Measurements from ENCODE around the gene CD276. TPM values are rescaled to one million over a fixed set of nuclear protein-coding genes. Genes with fewer than 3 reads are reported as not detected.

The CD276 gene
- total RNA-seq, 4 donors from 2014 or later, result 31.8 to 58.1 (median 40.1) TPM

- DNase-seq (ENCODE audit: extremely low spot score), result no peak
- no peaks in the 10 kb centered on the region for H3K9me3 ChIP-seq
- H3K27ac ChIP-seq (replicated peaks in 1 of 4), result no peak overlapping the region
- H3K36me3 ChIP-seq, result no peaks in the 10 kb centered on the region
- 86% methylated on average over 4 of the region's 4 CpGs for WGBS
- no peak for TF ChIP-seq EP300 (IDR thresholded peaks at IDR 0.05)
- TF ChIP-seq POLR2AphosphoS5 (IDR thresholded peaks at IDR 0.05), result no peak
- TF ChIP-seq CTCF (IDR thresholded peaks at IDR 0.05), result no peak
- TF ChIP-seq POLR2A (IDR thresholded peaks at IDR 0.05; ENCODE audit: low read depth), result no peak
- H3K27me3 ChIP-seq, result peaks cover 0 to 18% (median 3%) of the 10 kb centered on the region in 4 donors
- peaks cover 21 to 45% (median 33%) of the 10 kb centered on the region in 4 donors for H3K4me1 ChIP-seq
- intact Hi-C loops (cut with DNase I), result loop anchor here (10.0 kb wide), 1 partner anchor 154 kb away; no protein-coding TSS in a partner anchor
- H3K4me3 ChIP-seq, result no peak overlapping the region
These were observed 66.3 kb downstream of the CD276 start for GRCh38 chr15:73750438-73750837.

GRCh38 chr15:73750951-73751350, 66.8 kb downstream of the CD276 start:
- intact Hi-C loops (cut with DNase I), result loop anchor here (10.0 kb wide), 1 partner anchor 154 kb away; no protein-coding TSS in a partner anchor
- H3K9me3 ChIP-seq, result no peaks in the 10 kb centered on the region
- WGBS, result 94% methylated on average over 18 of the region's 20 CpGs
- TF ChIP-seq POLR2A (IDR thresholded peaks at IDR 0.05; ENCODE audit: low read depth) (no peak), CTCF (IDR thresholded peaks at IDR 0.05) (no peak), EP300 (IDR thresholded peaks at IDR 0.05) (no peak), POLR2AphosphoS5 (IDR thresholded peaks at IDR 0.05) (no peak)
- no peaks in the 10 kb centered on the region for H3K36me3 ChIP-seq
- peaks cover 21 to 45% (median 33%) of the 10 kb centered on the region in 4 donors for H3K4me1 ChIP-seq
- DNase-seq (ENCODE audit: extremely low spot score), result no peak
- no peak overlapping the region for H3K27ac ChIP-seq (replicated peaks in 1 of 4)
- peaks cover 0 to 18% (median 3%) of the 10 kb centered on the region in 4 donors for H3K27me3 ChIP-seq
- H3K4me3 ChIP-seq, result peak overlapping the region; percentile 77 to 88 (median 85)

GRCh38 chr15:73751511-73751898, 67.3 kb downstream of the CD276 start:
- Histone ChIP-seq H3K27ac (replicated peaks in 1 of 4) (peak overlapping the region in 1 of 4 donors; percentile 75), H3K9me3 (no peaks in the 10 kb centered on the region), H3K27me3 (peaks cover 0 to 18% (median 3%) of the 10 kb centered on the region in 4 donors), H3K4me1 (peaks cover 21 to 45% (median 33%) of the 10 kb centered on the region in 4 donors), H3K36me3 (no peaks in the 10 kb centered on the region), H3K4me3 (peak overlapping the region; percentile 77 to 88 (median 85))
- TF ChIP-seq POLR2A (IDR thresholded peaks at IDR 0.05; ENCODE audit: low read depth) (no peak), EP300 (IDR thresholded peaks at IDR 0.05) (no peak)
- DNase-seq (ENCODE audit: extremely low spot score), result no peak
- intact Hi-C loops (cut with DNase I), result loop anchor here (10.0 kb wide), 1 partner anchor 153 kb away; no protein-coding TSS in a partner anchor
- WGBS, result 18% methylated on average over 8 of the region's 9 CpGs

GRCh38 chr15:73751899-73752805, 68.0 kb downstream of the CD276 start:
- Histone ChIP-seq H3K4me1 (peaks cover 17 to 43% (median 33%) of the 10 kb centered on the region in 4 donors), H3K27me3 (peaks cover 0 to 18% (median 3%) of the 10 kb centered on the region in 4 donors), H3K4me3 (peak overlapping the region; percentile 77 to 88 (median 85)), H3K9me3 (no peaks in the 10 kb centered on the region), H3K36me3 (no peaks in the 10 kb centered on the region), H3K27ac (replicated peaks in 1 of 4) (peak overlapping the region; percentile 34 to 81 (median 78))
- 0% methylated on average over 31 of the region's 79 CpGs for WGBS
- no peak for DNase-seq (ENCODE audit: extremely low spot score)
- no peak for TF ChIP-seq POLR2AphosphoS5 (IDR thresholded peaks at IDR 0.05)
- TF ChIP-seq EP300 (IDR thresholded peaks at IDR 0.05), result no peak
- TF ChIP-seq POLR2A (IDR thresholded peaks at IDR 0.05; ENCODE audit: low read depth), result no peak
- no peak for TF ChIP-seq CTCF (IDR thresholded peaks at IDR 0.05)
- intact Hi-C loops (cut with DNase I), result loop anchor here (10.0 kb wide), 1 partner anchor 153 kb away; no protein-coding TSS in a partner anchor

- H3K36me3 ChIP-seq, result no peaks in the 10 kb centered on the region
- 4% methylated on average over 11 of the region's 56 CpGs for WGBS
- intact Hi-C loops (cut with DNase I), result loop anchor here (10.0 kb wide), 1 partner anchor 152 kb away; no protein-coding TSS in a partner anchor
- peaks cover 0 to 18% (median 3%) of the 10 kb centered on the region in 4 donors for H3K27me3 ChIP-seq
- TF ChIP-seq EP300 (IDR thresholded peaks at IDR 0.05) (no peak), POLR2A (IDR thresholded peaks at IDR 0.05; ENCODE audit: low read depth) (no peak), CTCF (IDR thresholded peaks at IDR 0.05) (no peak), POLR2AphosphoS5 (IDR thresholded peaks at IDR 0.05) (no peak)
- H3K4me3 ChIP-seq, result peak overlapping the region; percentile 77 to 88 (median 85)
- peaks cover 17 to 43% (median 35%) of the 10 kb centered on the region in 4 donors for H3K4me1 ChIP-seq
- no peak for DNase-seq (ENCODE audit: extremely low spot score)
- no peaks in the 10 kb centered on the region for H3K9me3 ChIP-seq
- peak overlapping the region; percentile 34 to 81 (median 78) for H3K27ac ChIP-seq (replicated peaks in 1 of 4)
These were observed 68.6 kb downstream of the CD276 start for GRCh38 chr15:73752806-73753193.

All from esophagus muscularis mucosa (tissue), 4 donors.